ENCODE results near the gene MARCHF10.
"Not testable (repeated sequence)": the region's sequence is repeated elsewhere in the genome, so short reads cannot be mapped to it uniquely, and the experiment has no call there.

Gene MARCHF10

DNA sequence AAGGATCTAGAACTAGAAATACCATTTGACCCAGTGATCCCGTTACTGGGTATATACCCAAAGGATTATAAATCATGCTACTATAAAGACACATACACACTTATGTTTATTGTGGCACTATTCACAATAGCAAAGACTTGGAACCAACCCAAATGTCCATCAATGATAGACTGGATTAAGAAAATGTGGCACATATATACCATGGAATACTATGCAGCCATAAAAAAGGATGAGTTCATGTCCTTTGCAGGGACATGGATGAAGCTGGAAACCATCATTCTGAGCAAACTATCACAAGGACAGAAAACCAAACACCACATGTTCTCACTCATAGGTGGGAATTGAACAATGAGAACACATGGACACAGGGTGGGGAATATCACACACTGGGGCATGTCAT lies 22.1 kb downstream of the MARCHF10 start:
- FAIRE-seq = not testable (repeated sequence)

DNA sequence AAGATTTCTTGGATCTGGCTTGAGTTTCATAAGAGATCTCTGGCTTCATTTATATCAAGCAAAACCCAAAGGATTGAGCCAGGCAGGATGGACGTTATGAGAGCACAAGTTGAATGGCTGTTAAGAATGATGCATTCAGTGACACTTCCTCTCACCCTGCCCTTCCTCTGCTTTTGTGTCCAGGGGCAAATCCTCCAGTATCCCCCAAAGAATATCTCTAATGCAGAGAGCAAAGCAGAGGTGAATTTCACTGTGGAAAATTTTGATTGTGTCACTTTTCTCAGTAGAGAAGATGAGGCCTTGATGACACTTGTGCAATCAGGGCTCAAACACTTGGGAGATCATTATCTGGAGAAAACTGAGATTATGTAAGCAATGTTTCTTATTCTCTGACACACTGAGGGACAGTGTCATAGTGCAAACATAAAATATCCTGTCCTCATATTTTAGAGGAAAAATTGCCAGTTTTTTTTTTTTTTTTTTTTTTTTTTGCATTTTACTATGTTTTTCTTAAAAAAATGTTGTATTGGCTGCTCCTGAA lies 25.3 kb downstream of the MARCHF10 start:
- FAIRE-seq = no peak

GRCh38 chr17:62781831-62782251 lies 26.3 kb downstream of the MARCHF10 start:
- FAIRE-seq = no peak

- no peak for FAIRE-seq
These were observed 26.8 kb downstream of the MARCHF10 start for GRCh38 chr17:62781356-62781755.

- FAIRE-seq = no peak
These were observed 27.2 kb downstream of the MARCHF10 start for GRCh38 chr17:62780951-62781350.

- FAIRE-seq = no peak
These were observed 27.8 kb downstream of the MARCHF10 start for GRCh38 chr17:62780269-62780668.

DNA sequence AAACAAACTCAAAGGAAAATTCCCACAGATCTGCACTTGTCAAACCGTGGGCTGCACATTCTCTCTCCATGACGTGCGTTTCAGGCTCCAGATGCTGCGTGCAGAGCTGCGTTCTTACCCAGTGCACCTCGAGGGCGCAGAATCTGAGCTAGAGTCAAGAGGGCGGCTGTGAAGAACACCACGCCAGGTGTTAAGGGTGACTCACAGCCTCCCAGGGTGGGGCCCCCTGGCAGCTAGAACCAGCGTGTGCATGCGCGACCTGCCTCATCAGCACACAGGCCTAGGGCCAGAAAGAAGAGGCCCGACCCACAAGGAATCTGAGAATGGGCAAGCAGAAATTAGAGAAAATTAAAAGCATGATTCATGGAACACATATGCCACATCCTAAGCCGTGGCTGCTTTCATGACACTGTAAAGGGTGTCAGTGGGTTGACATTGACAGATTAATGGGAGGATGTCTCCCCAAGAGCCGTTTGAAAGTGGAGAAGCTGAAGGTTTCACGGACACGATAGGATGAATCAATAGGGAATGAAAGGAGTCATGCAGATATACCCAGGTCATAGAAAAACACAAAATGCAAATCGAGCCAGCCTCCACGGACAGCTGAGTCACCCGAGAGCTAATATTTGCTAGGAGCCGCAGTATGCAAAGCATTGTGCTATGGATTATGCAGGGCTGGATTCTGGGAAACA lies 29.0 kb downstream of the MARCHF10 start:
- no peak for FAIRE-seq

DNA sequence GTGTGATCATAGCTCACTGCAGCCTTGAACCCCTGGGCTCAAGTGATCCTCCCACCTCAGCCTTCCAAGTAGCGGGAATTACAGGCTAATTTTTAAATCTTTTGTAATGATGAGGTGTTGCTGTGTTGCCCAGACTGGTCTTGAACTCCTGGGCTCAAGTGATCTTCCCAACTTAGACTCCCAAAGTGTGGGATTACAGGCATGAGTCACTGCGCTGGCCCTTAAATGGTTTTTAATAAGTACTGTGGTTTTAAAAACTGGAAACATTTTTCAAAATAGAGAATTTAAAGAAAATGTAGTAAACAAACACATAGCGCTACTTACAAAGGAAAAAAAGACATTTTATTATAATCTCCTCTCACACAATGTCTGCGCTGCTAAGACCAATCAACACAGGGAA lies 32.2 kb downstream of the MARCHF10 start:
- FAIRE-seq = no peak

DNA sequence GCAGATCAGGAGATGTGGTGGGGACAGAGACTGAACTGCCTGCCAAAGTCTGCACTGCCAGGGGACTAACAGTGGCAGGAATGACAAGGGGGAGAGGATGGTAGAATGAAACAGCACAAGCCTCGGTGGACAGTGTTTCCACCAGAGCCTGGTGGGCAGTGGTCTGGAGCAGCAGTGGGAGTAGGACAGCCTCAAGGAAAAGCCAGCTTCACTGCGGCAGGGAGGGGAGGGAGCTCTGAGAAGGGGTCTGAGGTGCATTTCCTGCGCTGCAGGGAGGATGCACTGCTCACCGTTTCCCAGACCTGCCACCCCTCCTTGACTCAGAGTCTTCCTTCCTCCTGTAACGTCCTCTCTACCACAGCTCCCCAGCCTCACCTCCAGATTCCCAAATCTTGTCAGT lies 33.8 kb downstream of the MARCHF10 start:
- no peak for FAIRE-seq

- no peak for FAIRE-seq
These were observed 40.1 kb downstream of the MARCHF10 start for GRCh38 chr17:62767997-62768396.

GRCh38 chr17:62765351-62765750 lies 42.8 kb downstream of the MARCHF10 start:
- FAIRE-seq = no peak

DNA sequence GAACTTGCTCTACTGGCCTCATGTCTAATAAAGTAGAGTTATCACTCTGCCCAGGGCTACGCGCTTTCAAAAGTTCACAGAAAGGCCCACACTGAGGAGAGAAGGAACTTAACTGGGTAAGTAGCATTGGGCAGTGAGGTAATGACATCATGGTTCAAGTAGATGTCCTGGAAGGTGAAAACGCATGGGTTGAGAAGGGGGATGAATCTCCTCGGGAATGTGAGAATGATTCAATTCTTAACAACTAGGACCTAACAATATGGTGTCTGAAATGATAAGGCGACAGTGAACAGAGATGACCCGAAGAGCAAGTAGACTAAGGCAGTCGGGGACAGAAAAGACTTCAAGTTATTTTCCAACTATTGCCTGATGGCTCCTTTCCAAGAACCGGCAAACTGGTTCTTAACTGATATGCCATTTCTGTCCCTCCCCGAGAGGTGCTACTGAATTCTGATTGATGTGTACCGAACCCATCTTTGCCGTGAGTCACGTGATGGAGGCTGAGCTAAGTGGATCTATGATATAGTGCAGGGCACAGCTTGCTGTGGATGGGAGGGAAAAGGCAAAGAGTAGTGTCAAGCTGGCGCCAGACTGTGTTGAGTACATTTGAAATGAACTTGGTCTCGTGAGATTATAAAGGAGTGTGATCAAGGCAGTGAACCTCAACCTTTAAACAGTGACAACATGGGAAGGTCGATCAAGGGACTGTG lies 44.1 kb downstream of the MARCHF10 start:
- no peak for FAIRE-seq

DNA sequence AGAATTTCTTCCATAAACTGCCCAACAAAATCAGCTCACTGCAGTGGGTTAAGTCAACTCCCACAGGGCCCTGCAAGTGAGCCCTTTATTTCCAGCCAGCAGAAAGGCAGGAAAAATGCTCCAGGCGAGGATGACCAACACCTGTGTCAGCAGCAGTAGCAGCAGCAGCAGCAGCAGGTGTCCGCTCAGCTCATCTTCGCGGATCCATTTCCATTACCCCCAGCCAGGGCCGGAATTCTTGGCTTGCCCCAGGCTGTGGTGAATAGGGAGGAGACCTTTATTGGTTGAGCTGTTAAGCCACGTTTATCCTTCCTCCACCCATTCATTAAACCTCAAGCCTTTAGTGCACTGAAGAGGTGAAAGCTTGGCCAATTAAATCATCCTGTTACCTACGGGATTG lies 46.2 kb downstream of the MARCHF10 start:
- no peak for FAIRE-seq

- no peak for FAIRE-seq
These were observed 47.2 kb downstream of the MARCHF10 start for GRCh38 chr17:62760945-62761267.

- no peak for FAIRE-seq
These were observed 47.8 kb downstream of the MARCHF10 start for GRCh38 chr17:62760059-62760944.

DNA sequence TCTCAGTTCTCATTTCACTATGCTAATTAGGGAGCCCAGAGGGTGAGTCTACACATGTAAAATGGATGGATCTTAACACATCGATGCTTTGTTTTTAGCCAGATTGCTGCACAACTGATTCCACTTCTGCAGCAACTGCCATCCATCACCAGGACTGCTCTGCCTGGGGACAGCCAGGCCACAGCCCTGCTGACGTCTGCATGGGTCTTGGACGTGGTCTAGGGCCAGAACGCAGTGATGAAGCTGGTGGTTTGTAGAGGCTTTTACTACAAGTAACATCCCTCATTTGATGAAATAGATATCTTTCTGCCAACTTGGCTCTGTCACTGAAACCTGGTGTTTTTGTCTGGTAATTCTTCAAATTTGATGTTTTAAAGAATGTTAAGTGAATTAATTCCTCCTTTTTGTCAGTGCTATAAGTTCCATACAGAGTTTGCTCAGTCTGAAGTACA lies 50.6 kb downstream of the MARCHF10 start:
- no peak for FAIRE-seq

- FAIRE-seq = no peak
These were observed 51.9 kb downstream of the MARCHF10 start for GRCh38 chr17:62756198-62756597.

DNA sequence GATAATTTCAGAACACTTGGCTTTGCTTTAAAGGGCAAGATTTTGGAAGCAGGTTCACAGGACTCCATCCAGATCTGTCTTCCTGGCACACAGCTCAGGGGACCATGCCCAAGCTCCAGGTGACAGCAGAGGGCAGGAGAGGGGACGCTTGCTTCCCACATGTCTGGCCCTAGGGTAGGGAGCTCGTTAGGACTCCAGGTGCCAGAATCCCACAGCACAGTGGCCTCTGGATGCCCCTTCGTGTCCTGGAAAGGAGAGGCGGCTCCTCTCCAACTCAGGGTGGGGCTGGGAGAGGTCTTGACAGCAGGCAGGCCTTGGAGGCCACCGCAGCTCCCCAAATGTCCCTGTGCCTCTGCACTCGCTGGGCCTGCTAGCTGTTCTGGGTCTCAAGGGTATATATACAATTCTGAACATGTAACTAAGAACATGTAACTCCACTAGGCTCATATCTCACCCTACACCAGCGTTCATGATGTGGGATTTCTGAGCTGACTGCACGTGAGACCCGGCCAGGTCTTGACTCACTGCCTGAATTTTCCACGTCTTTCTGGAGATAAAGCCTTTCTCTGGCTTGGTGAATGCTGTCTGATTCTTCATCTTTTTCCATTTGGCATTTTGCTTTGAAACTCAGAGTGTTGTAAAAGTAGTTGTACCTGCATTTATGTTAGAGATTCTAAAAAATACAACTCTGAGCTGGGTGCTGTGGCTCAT lies 52.8 kb downstream of the MARCHF10 start:
- no peak for FAIRE-seq

DNA sequence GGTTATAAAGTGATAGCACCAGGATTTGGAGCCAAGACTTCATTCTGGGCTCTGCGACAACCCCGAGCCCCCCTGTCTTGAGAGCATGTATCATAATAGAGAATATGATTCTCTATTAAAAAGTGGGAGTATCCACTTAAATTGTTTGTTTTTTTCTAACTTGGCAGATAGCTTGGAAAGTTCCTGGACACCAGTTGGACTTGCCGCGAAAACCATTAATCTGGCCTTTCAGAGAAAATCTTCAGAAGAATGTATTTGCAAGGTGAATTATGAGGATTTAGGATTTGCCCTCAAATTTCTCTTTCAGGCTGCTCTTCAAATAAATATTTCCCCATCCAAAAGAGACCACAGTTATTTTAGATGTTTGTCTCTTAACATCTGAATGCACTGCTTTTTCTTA lies 53.5 kb downstream of the MARCHF10 start:
- FAIRE-seq = no peak

DNA sequence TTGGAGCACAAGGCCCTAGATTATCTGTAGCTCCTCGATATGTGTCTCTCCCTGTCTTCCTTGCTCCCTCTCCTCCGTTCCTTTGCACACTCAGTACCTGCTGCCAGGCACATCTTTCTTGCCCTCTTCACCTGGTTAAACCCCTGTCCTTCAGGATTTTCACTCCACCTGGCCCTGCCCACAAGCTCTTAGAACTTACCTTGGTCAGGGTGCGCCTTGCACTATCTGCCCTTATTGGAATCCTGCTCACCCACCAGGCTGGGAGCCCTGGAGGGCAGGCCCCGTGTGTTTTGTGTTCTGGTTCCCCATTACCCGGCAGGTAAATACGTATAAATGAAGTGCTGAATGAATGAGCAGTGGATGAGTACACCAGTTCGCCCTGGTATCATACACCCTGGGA lies 54.6 kb downstream of the MARCHF10 start:
- FAIRE-seq = no peak

DNA sequence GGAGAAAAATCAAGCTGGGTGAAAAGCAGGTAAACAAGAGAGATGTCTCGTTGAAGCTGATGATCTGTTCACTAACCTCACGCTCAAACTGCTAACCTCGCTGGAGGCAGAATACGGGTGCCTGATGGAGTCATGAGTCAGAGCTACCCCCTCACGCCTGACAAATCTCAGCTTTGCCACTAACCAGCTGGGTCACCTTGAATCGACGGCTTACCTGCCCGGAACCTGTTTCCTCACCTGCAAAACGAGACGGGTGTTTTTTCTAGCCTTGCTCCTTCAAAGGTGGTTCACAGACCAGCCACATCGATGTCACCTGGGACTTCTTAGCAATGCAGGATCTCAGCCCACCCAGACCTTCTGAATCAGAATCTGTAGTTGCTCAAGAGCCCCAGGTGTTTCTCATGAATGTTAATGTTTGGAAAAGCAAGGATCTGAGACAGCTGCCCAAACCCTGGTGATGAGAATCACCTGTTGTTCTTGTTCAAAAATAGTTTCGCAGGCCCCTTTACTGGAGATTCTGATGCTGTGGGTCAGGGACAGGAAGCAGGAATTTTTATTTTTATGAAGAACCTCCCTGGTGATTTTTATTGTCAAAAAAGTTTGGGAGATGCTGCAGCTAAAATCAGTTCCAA lies 56.9 kb downstream of the MARCHF10 start:
- FAIRE-seq = no peak

DNA sequence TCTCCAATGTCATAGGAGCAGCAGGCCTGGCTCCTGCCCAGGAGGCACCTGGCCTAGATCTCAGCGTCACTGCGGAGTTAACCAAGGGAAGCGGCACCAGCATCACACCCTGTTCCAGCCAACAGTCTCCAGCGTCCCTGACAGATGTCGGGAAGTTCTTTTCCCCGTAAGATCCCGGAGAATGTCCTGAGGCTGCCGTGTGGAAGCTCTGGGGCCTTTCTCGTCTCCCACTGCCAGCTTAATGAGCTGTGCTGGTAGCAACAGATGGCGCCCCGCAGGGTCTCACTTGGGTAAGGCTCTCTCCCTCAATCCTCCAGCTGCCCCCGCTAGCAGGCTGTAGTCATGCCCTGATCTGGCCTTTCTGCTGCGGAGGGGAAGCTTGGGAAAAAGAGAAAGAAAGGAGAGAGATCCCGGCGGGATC lies 57.5 kb downstream of the MARCHF10 start:
- FAIRE-seq = no peak
